B cell (primary cell): ENCODE data around the gene TLK1. TPM values are rescaled to one million over a fixed set of nuclear protein-coding genes. Genes with fewer than 3 reads are reported as not detected.

Source experiments
- ATAC-seq: fragments of 200-7000 bp; cut with Tn5 transposase; one replicate; pipeline ENCODE4 v1.10.0; 2021; ENCODE audit warnings: low read depth, mild to moderate bottlenecking, moderate number of reproducible peaks, moderate library complexity
- CTCF ChIA-PET: fragments of 350-600 bp; sonication (Branson Sonifier 250); formaldehyde crosslinking; loops from one replicate; lab custom pipeline; 2021; ENCODE audit warnings: antibody characterized with exemption, inconsistent platforms; lab: Charles Lee
- POLR2A ChIA-PET: fragments of 350-600 bp; sonication (Branson Sonifier 250); formaldehyde crosslinking; loops from one replicate; lab custom pipeline; 2021; ENCODE audit warnings: antibody characterized with exemption; lab: Charles Lee
- DNase-seq: peaks from one replicate; pipeline ENCODE4 v3.0.0; 2013
- H2AFZ ChIP-seq: 2 replicates; pipeline ENCODE4 v1.6.1; 2012; ENCODE audit warnings: mild to moderate bottlenecking, low read depth, low read length; ENCODE audit not compliant: insufficient read depth, poor library complexity, severe bottlenecking
- H3K27ac ChIP-seq, 2 donors: 1 replicate in 1 of 2; 2 replicates in 1 of 2; pipeline ENCODE4 v1.5.1; 2012 to 2013; ENCODE audit warnings: low read length in 2 of 2, mild to moderate bottlenecking in 2 of 2, moderate library complexity in 1 of 2
- H3K27me3 ChIP-seq, 4 experiments: fragments of 200-600 bp in 1 of 4; sonication (generic) in 1 of 4; replicated peaks in 1 of 4; 1 replicate in 2 of 4; 2 replicates in 2 of 4; pipeline versions ENCODE4 v1.6.1 to v1.7.0; 2013 to 2016; ENCODE audit warnings: low read length in 3 of 4, mild to moderate bottlenecking in 2 of 4, mixed read lengths in 1 of 4, moderate library complexity in 1 of 4; ENCODE audit not compliant: insufficient read depth in 4 of 4, control insufficient read depth in 3 of 4; ENCODE audit errors: control extremely low read depth in 1 of 4
- H3K36me3 ChIP-seq, 2 experiments: replicated peaks in 1 of 2; 1 replicate in 1 of 2; 2 replicates in 1 of 2; pipeline versions ENCODE4 v1.6.1 to v1.7.1; 2013; ENCODE audit warnings: low read length in 1 of 2; ENCODE audit not compliant: insufficient read depth in 2 of 2, control insufficient read depth in 1 of 2; ENCODE audit errors: control extremely low read depth in 1 of 2, extremely low read depth in 1 of 2
- H3K4me1 ChIP-seq, 2 donors: fragments of 200-600 bp in 1 of 2; sonication (generic) in 1 of 2; 1 replicate in 1 of 2; 2 replicates in 1 of 2; pipeline versions ENCODE4 v1.5.1 to v1.6.1; 2013 to 2017; ENCODE audit warnings: low read length in 2 of 2; ENCODE audit not compliant: control insufficient read depth in 2 of 2, insufficient read depth in 2 of 2
- H3K4me2 ChIP-seq: replicated peaks from 2 replicates; pipeline ENCODE3; 2012; ENCODE audit warnings: mild to moderate bottlenecking, low read depth, low read length; ENCODE audit not compliant: poor library complexity, severe bottlenecking
- H3K4me3 ChIP-seq, 5 experiments: fragments of 200-600 bp in 1 of 5; sonication (generic) in 1 of 5; 1 replicate in 3 of 5; 2 replicates in 2 of 5; pipeline versions ENCODE4 v1.5.1 to v1.7.0; 2011 to 2016; ENCODE audit warnings: low read length in 4 of 5, mild to moderate bottlenecking in 4 of 5, low read depth in 2 of 5, control low read depth in 1 of 5, moderate library complexity in 1 of 5; ENCODE audit not compliant: insufficient read depth in 1 of 5; ENCODE audit errors: control extremely low read depth in 1 of 5, extremely low read depth in 1 of 5
- H3K79me2 ChIP-seq: fragments of 200-600 bp; sonication (generic); one replicate; pipeline ENCODE4 v1.6.0; 2016; ENCODE audit warnings: low read length; ENCODE audit not compliant: control insufficient read depth, insufficient read depth
- H3K9ac ChIP-seq: fragments of 200-600 bp; sonication (generic); 2 replicates; pipeline ENCODE4 v1.6.1; 2017; ENCODE audit warnings: mild to moderate bottlenecking, low read length, moderate library complexity
- H3K9me3 ChIP-seq, 3 donors: one replicate each; pipeline versions ENCODE4 v1.6.1 to v1.7.1; 2013; ENCODE audit warnings: low read length in 2 of 3; ENCODE audit not compliant: control insufficient read depth in 2 of 3, insufficient read depth in 1 of 3; ENCODE audit errors: control extremely low read depth in 1 of 3
- H4K20me1 ChIP-seq: 2 replicates; pipeline ENCODE4 v1.6.0; 2012; ENCODE audit warnings: mild to moderate bottlenecking, low read length; ENCODE audit not compliant: insufficient read depth, control insufficient read depth, poor library complexity, severe bottlenecking
- H3K27ac Mint-ChIP-seq: one replicate; pipeline ENCODE4 v1.8.0; 2021; ENCODE audit warnings: mixed read lengths
- H3K27me3 Mint-ChIP-seq: one replicate; pipeline ENCODE4 v1.8.0; 2021; ENCODE audit warnings: mixed read lengths
- H3K4me1 Mint-ChIP-seq: one replicate; pipeline ENCODE4 v1.8.0; 2021; ENCODE audit warnings: mixed read lengths
- H3K4me3 Mint-ChIP-seq: one replicate; pipeline ENCODE4 v1.8.0; 2021; ENCODE audit warnings: mixed read lengths
- H3K9me3 Mint-ChIP-seq: one replicate; pipeline ENCODE4 v1.8.0; 2022; ENCODE audit warnings: mixed read lengths; ENCODE audit not compliant: insufficient read depth
- EZH2 ChIP-seq: IDR thresholded peaks from 2 replicates; pipeline ENCODE4 v1.6.1; 2012; ENCODE audit warnings: borderline replicate concordance, low read depth, mild to moderate bottlenecking, moderate library complexity, low read length; ENCODE audit not compliant: insufficient read depth, poor library complexity, severe bottlenecking
- WGBS: methylation state at CpG from one replicate; pipeline ENCODE4 v1.1.5; 2013; ENCODE audit warnings: missing lambda C conversion rate; ENCODE audit not compliant: insufficient coverage; 5-methylcytosine and 5-hydroxymethylcytosine counted together
- intact Hi-C: fragments of 100-400 bp; cut with micrococcal nuclease; formaldehyde crosslinking; loops from one replicate; pipeline ENCODE4 v1.10.0; 2022
- polyA plus RNA-seq: library from polyadenylated mRNA; depleted of rRNA; stranded (reverse); fragments of >200 nt; gene quantifications from 2 replicates; pipeline ENCODE4 v1.2.3, GENCODE V29; 2012
- total RNA-seq, 2 donors: library from RNA; stranded (reverse); fragments of 120-200 nt in 1 of 2; gene quantifications; 1 replicate in 1 of 2; 2 replicates in 1 of 2; pipeline versions ENCODE4 v1.2.3 to v1.2.4, GENCODE V29; 2013 to 2022
- TF ChIP-seq, protein P1 (sequence below): fragments of 200-600 bp; IDR thresholded peaks from one replicate; pipeline ENCODE4 v1.8.0; 2022; ENCODE audit warnings: antibody characterized with exemption, mild to moderate bottlenecking

Gene TLK1
- total and polyA plus RNA-seq, 2 donors (not counting 1 experiment from before 2014, with no cell fraction given), result 13.8 to 186 TPM

GRCh38 chr2:171158036-171158789 is 2.5 kb downstream of the TLK1 start:
- H3K4me1 Mint-ChIP-seq, result peaks cover 64% of the 10 kb centered on the region
- peaks cover 84% of the 10 kb centered on the region for H3K79me2 ChIP-seq
- POLR2A ChIA-PET, result no interaction called here
- no peak for DNase-seq
- TF ChIP-seq, protein P1, sequence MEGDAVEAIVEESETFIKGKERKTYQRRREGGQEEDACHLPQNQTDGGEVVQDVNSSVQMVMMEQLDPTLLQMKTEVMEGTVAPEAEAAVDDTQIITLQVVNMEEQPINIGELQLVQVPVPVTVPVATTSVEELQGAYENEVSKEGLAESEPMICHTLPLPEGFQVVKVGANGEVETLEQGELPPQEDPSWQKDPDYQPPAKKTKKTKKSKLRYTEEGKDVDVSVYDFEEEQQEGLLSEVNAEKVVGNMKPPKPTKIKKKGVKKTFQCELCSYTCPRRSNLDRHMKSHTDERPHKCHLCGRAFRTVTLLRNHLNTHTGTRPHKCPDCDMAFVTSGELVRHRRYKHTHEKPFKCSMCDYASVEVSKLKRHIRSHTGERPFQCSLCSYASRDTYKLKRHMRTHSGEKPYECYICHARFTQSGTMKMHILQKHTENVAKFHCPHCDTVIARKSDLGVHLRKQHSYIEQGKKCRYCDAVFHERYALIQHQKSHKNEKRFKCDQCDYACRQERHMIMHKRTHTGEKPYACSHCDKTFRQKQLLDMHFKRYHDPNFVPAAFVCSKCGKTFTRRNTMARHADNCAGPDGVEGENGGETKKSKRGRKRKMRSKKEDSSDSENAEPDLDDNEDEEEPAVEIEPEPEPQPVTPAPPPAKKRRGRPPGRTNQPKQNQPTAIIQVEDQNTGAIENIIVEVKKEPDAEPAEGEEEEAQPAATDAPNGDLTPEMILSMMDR, result no peak
- no peak for TF ChIP-seq EZH2
- intact Hi-C loops, result loop anchor here (5.0 kb wide), 2 partner anchors 46 to 71 kb away; no protein-coding TSS in a partner anchor
- no peaks in the 10 kb centered on the region for H3K27me3 ChIP-seq
- H3K4me3 Mint-ChIP-seq, result peak overlapping the region; percentile 98
- no peaks in the 10 kb centered on the region for H3K36me3 ChIP-seq
- no peaks in the 10 kb centered on the region for H3K9me3 Mint-ChIP-seq
- H3K4me3 ChIP-seq, result peak overlapping the region in 3 of 5 experiments; percentile 80 to 84 (median 82)
- no peaks in the 10 kb centered on the region for H3K27me3 Mint-ChIP-seq
- peak overlapping the region; percentile 81 for H3K9ac ChIP-seq
- H4K20me1 ChIP-seq, result peaks cover 18% of the 10 kb centered on the region
- no peaks in the 10 kb centered on the region for H3K9me3 ChIP-seq
- CTCF ChIA-PET, result interaction anchor here (0.7 to 10.3 kb wide), 10 partner anchors 17 to 276 kb away, joined by 3 to 78 read pairs (median 6); partner anchors contain the start of genes DCAF17 and METTL8
- H3K27ac ChIP-seq, result no peak overlapping the region
- WGBS, result no CpG with 5 or more reads among the region's 9 CpGs
- H3K27ac Mint-ChIP-seq, result peak overlapping the region; percentile 27
- no peak overlapping the region for H2AFZ ChIP-seq
- H3K4me1 ChIP-seq, result peaks cover 37 to 48% of the 10 kb centered on the region in 2 donors
- no peak for ATAC-seq
- H3K4me2 ChIP-seq, result peak overlapping the region; percentile 79

DNA sequence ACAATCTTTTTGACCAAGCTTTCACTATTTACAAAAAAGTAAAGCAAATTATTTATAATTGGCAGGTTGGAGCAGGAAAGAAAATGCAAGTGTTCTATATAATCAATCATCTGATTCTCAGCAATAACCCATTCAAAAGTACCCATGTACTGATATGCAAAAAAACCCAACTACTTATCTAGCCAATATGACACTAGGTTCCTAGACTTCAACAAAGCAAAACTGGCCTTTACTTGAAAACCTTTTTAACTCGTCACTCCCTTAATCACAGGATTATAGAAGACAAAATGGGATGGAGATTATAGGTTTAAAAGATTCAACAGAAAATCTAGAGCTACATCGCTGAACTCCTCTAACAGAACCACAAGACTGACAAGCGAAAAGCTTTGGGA is 3.6 kb downstream of the TLK1 start:
- peaks cover 37 to 49% of the 10 kb centered on the region in 2 donors for H3K4me1 ChIP-seq
- Mint-ChIP-seq H3K4me1 (peaks cover 67% of the 10 kb centered on the region), H3K27ac (no peak overlapping the region), H3K9me3 (no peaks in the 10 kb centered on the region), H3K27me3 (no peaks in the 10 kb centered on the region), H3K4me3 (peak overlapping the region; percentile 46)
- WGBS, result no CpG with 5 or more reads among the region's 3 CpGs
- no peak overlapping the region for H2AFZ ChIP-seq
- H3K4me2 ChIP-seq, result no peak overlapping the region
- ChIA-PET POLR2A (no interaction called here), CTCF (interaction anchor here (0.7 to 10.3 kb wide), 8 partner anchors 10 to 277 kb away, joined by 3 to 78 read pairs (median 6); partner anchors contain the start of genes DCAF17, GORASP2 and METTL8)
- H3K27ac ChIP-seq, result no peak overlapping the region
- H3K27me3 ChIP-seq, result no peaks in the 10 kb centered on the region
- no peak for DNase-seq
- no peak overlapping the region for H3K9ac ChIP-seq
- no peaks in the 10 kb centered on the region for H3K9me3 ChIP-seq
- H4K20me1 ChIP-seq, result peaks cover 18% of the 10 kb centered on the region
- no peak for ATAC-seq
- H3K79me2 ChIP-seq, result peaks cover 89% of the 10 kb centered on the region
- H3K4me3 ChIP-seq, result no peak overlapping the region
- TF ChIP-seq, protein P1, result no peak
- TF ChIP-seq EZH2, result no peak
- intact Hi-C loops, result loop anchor here (5.0 kb wide), 2 partner anchors 45 to 70 kb away; no protein-coding TSS in a partner anchor
- no peaks in the 10 kb centered on the region for H3K36me3 ChIP-seq
